DND-41 (cell line): ENCODE data around the gene LCORL.

Experiments
- ATAC-seq: fragments of 200-7000 bp; cut with Tn5 transposase; 3 replicates; pipeline ENCODE4 v1.9.1; 2021; ENCODE audit warnings: low read depth; ENCODE audit not compliant: insufficient read depth
- DNase-seq: peaks from one replicate; pipeline ENCODE4 v3.0.0-alpha.2; 2020
- H2AFZ ChIP-seq: 2 replicates; pipeline ENCODE4 v1.6.0; 2012; ENCODE audit warnings: low read depth, low read length
- H3K27ac ChIP-seq: 2 replicates; pipeline ENCODE4 v1.5.1; 2012; ENCODE audit warnings: low read length, inconsistent platforms
- H3K27me3 ChIP-seq: fragments of 200-600 bp; sonication (generic); 2 replicates; pipeline ENCODE4 v1.6.0; 2012; ENCODE audit warnings: low read length, mild to moderate bottlenecking, inconsistent platforms; ENCODE audit not compliant: insufficient read depth, poor library complexity
- H3K36me3 ChIP-seq: 2 replicates; pipeline ENCODE4 v1.5.1; 2012; ENCODE audit warnings: low read length, inconsistent platforms; ENCODE audit not compliant: insufficient read depth
- H3K4me1 ChIP-seq: 2 replicates; pipeline ENCODE4 v1.5.1; 2012; ENCODE audit warnings: mild to moderate bottlenecking, low read length; ENCODE audit not compliant: insufficient read depth
- H3K4me2 ChIP-seq: 2 replicates; pipeline ENCODE4 v1.6.0; 2012; ENCODE audit warnings: mild to moderate bottlenecking, moderate library complexity, low read length, inconsistent platforms; ENCODE audit not compliant: insufficient read depth
- H3K4me3 ChIP-seq, 2 experiments: fragments of 200-600 bp in 1 of 2; shearing (Covaris generic) in 1 of 2; 2 replicates each; pipeline ENCODE4 v1.5.1; 2012 to 2016; ENCODE audit warnings: inconsistent platforms in 2 of 2, low read length in 2 of 2, mild to moderate bottlenecking in 2 of 2, low read depth in 1 of 2, moderate library complexity in 1 of 2
- H3K79me2 ChIP-seq: 2 replicates; pipeline ENCODE4 v1.6.0; 2012; ENCODE audit warnings: low read length, inconsistent platforms; ENCODE audit not compliant: insufficient read depth
- H3K9ac ChIP-seq: 2 replicates; pipeline ENCODE4 v1.6.0; 2012; ENCODE audit warnings: low read depth, mild to moderate bottlenecking, inconsistent platforms, low read length, moderate library complexity
- H3K9me3 ChIP-seq: 2 replicates; pipeline ENCODE4 v1.5.1; 2012; ENCODE audit warnings: low read length, moderate library complexity, mild to moderate bottlenecking, inconsistent platforms; ENCODE audit not compliant: insufficient read depth, severe bottlenecking
- H4K20me1 ChIP-seq: 2 replicates; pipeline ENCODE4 v1.6.0; 2012; ENCODE audit warnings: low read length; ENCODE audit not compliant: insufficient read depth
- CTCF ChIP-seq: IDR thresholded peaks from 2 replicates; pipeline ENCODE4 v1.5.1; 2012; ENCODE audit warnings: borderline replicate concordance, low read length, moderate library complexity, mild to moderate bottlenecking; ENCODE audit not compliant: poor library complexity, severe bottlenecking; ENCODE audit errors: extremely low read depth
- EZH2 ChIP-seq: IDR thresholded peaks from 3 replicates; pipeline ENCODE4 v1.6.1; 2012; ENCODE audit warnings: borderline replicate concordance, low read depth, mild to moderate bottlenecking, moderate library complexity, low read length, inconsistent platforms; ENCODE audit not compliant: severe bottlenecking

The LCORL gene

GRCh38 chr4:17995165-17995564 lies 26.4 kb downstream of the LCORL start:
- H3K9ac ChIP-seq, result no peak overlapping the region
- H4K20me1 ChIP-seq, result peaks cover 18% of the 10 kb centered on the region; the same call in 1 of the 2 replicates
- no peak for TF ChIP-seq CTCF
- no peak for TF ChIP-seq EZH2
- no peak overlapping the region for H2AFZ ChIP-seq
- ATAC-seq (no peak), DNase-seq (no peak)
- H3K27ac ChIP-seq, result no peak overlapping the region
- no peak overlapping the region for H3K4me3 ChIP-seq
- H3K9me3 ChIP-seq, result peaks cover 5% of the 10 kb centered on the region
- H3K4me1 ChIP-seq, result no peaks in the 10 kb centered on the region
- no peaks in the 10 kb centered on the region for H3K27me3 ChIP-seq
- no peak overlapping the region for H3K4me2 ChIP-seq
- peaks cover 88% of the 10 kb centered on the region for H3K79me2 ChIP-seq
- H3K36me3 ChIP-seq, result no peaks in the 10 kb centered on the region

- Histone ChIP-seq H3K4me2 (no peak overlapping the region), H3K4me1 (no peaks in the 10 kb centered on the region), H3K79me2 (peaks cover 33% of the 10 kb centered on the region), H3K4me3 (no peak overlapping the region), H3K27ac (no peak overlapping the region), H4K20me1 (peaks cover 8% of the 10 kb centered on the region; the same call in 1 of the 2 replicates), H3K9me3 (peaks cover 37% of the 10 kb centered on the region), H3K27me3 (no peaks in the 10 kb centered on the region), H3K36me3 (0 out of 2 replicates have a peak, but pooled peaks cover 3% of the 10 kb centered on the region), H2AFZ (no peak overlapping the region), H3K9ac (no peak overlapping the region)
- DNase-seq, result no peak
- no peak for TF ChIP-seq EZH2
- TF ChIP-seq CTCF, result no peak
- no peak for ATAC-seq
Measured at GRCh38 chr4:17985832-17986231, 35.7 kb downstream of the LCORL start.

GRCh38 chr4:17981063-17981462 lies 40.5 kb downstream of the LCORL start:
- peaks cover 30% of the 10 kb centered on the region for H3K79me2 ChIP-seq

More at GRCh38 chr4:17981063-17981462, 40.5 kb downstream of the LCORL start:
- Histone ChIP-seq H2AFZ (no peak overlapping the region), H3K27ac (no peak overlapping the region), H3K36me3 (no peaks in the 10 kb centered on the region), H3K9ac (no peak overlapping the region), H4K20me1 (peaks cover 20% of the 10 kb centered on the region; the same call in 1 of the 2 replicates), H3K27me3 (no peaks in the 10 kb centered on the region), H3K4me1 (no peaks in the 10 kb centered on the region), H3K4me3 (no peak overlapping the region), H3K4me2 (no peak overlapping the region), H3K9me3 (peaks cover 4% of the 10 kb centered on the region)
- DNase-seq (no peak), ATAC-seq (no peak)
- TF ChIP-seq EZH2 (no peak), CTCF (no peak)
